GM04504 (cell line): Measurements from ENCODE around the gene THBS1.

Source experiments
- DNase-seq: peaks from one replicate; pipeline ENCODE4 v3.0.0-alpha.2; 2012; ENCODE audit warnings: low read depth

The THBS1 gene

DNA sequence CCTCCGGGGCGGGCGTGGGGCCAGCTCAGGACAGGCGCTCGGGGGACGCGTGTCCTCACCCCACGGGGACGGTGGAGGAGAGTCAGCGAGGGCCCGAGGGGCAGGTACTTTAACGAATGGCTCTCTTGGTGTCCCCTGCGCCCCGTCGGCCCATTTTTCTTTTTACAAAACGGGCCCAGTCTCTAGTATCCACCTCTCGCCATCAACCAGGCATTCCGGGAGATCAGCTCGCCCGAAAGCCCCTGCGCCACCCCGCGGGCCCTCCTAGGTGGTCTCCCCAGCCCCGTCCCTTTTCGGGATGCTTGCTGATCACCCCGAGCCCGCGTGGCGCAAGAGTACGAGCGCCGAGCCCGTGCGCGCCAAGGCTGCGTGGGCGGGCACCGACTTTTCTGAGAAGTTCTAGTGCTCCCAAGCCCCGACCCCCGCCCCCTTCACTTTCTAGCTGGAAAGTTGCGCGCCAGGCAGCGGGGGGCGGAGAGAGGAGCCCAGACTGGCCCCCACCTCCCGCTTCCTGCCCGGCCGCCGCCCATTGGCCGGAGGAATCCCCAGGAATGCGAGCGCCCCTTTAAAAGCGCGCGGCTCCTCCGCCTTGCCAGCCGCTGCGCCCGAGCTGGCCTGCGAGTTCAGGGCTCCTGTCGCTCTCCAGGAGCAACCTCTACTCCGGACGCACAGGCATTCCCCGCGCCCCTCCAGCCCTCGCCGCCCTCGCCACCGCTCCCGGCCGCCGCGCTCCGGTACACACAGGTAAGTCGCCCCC, at the start of gene THBS1:
Gene THBS1 (plus strand): TSS at position 595 of the 757 bp plus-strand sequence. CDS start 779 bp downstream, outside the sequence.
- DNase-seq: peak; percentile 95

- DNase-seq: no peak
Measured at GRCh38 chr15:39534996-39535395, 45.9 kb upstream of the THBS1 start.

DNA sequence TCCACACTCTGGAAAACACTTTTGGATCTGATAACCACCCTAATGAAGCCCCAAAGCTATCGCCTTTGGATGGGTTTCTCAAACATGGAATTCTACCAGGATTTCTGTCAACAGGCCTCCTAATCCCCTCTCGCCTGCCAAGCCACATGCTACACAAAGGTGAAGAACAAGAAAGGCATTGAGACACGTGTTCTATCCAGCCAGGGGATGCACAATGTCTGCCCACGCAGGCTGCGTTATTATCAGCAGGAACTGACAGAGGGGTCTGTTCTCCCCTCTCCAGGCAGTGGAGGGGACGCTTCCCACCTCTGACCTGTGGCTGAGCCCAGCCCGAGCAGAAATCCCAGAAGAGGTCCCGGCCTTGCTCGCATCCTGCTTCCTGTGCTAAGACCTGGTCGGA, 45.4 kb upstream of the THBS1 start:
- DNase-seq: no peak

GRCh38 chr15:39538936-39539335, 41.9 kb upstream of the THBS1 start:
- no peak for DNase-seq

DNA sequence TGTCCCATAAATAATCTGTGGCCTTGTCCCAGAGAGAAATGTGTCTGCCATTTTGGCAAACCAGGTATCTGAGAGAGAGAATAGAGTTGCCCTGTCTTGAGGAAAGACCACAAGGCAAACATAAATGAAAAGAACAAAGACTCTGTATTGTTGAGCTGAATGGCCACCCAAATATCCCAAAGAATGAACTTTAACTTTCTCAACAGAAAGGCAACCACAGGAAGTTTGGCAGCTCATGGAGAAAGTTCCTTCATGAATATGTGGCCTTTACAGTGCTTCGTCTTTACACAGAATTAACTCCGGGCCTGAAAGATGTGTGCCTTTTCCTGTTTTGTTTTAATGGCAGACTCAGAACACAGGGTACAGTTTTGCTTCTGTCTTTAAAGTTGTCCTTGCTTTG, 41.4 kb upstream of the THBS1 start:
- DNase-seq: no peak

GRCh38 chr15:39539973-39540558, 40.8 kb upstream of the THBS1 start:
- no peak for DNase-seq

DNA sequence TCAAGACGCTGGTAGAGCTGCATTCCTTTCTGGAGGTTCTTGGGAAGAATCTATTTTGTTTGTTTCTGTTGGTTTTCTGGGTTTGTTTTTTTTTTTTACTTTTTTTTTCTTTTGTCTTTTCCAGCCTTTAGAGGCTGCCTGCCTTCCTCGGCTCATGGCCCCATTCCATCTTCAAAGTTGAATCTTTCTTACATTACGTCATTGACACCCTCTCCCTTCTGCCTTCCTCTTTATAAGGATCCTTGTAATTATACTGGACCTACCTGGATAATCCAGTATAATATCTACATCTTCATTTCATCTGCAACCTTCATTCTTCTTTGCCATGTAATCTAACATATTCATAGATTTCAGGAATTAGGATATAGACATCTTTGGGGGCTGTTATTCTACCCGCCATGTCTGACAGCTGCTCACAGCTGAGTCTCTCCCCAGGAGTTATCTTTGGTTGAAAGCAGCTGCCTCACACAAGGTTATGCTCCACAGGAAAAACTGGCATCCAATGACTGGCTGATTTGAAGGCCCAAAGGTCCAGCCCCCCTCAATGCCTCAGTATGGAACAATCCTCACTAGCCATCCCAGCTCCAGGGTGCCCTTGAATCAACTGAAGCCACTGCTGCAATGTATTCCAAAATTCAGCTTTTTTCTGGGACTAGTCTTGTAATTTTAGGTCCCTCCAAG, 38.4 kb upstream of the THBS1 start:
- no peak for DNase-seq

DNA sequence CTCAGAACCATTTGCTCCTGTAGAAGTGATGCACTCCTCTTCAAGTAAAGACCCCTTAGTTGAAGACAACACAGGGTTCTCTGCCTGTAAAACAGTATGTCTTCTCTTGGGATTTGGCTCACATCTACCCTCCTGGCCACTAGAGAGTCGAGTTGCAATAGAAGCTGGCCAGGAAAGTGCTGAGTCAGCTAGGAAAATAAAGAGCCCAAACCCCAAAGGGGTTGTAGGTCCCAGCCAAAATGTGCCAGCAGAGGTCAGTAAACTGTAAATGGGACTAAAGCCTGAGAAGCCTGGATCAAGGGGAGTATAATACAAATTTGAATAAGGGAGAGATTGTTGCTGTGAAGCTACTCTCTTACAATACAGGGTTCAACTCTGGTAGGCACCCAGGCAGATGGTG, 37.2 kb upstream of the THBS1 start:
- no peak for DNase-seq

DNA sequence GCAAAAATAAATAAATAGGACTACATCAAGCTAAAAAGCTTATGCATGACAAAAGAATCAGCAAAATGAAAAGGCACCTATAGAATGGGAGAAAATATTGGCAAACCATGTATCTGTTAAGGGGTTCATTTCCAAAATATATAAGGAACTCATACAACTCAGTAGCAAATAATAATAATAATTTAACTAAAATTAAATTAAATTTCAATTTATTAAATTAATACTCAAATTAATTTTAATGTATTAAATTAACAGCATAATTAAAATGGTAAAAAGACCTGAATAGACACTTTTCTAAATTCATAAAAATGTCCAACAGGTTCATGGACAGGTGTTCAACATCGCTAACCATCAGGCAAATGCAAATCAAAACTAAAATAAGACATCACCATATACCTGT, 34.0 kb upstream of the THBS1 start:
- DNase-seq: no peak

DNA sequence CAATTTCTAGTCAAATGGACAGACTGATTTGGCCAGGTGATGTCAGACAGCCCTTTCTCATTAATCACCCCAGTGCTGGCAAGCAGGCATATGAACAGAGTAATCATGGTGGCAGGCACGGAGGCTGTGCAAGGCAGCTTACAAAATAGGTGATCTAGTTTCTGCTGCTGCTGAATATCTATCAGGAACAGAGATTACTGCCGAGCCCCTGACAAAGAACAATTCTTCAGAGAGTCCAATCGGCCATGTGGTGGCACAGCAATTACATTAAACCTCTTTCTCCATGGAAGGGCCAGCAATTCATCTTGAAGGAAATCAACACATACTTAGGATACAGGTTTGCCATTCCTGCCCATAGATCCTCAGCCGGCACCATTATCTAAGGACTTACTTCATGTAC, 32.3 kb upstream of the THBS1 start:
- DNase-seq: no peak

- no peak for DNase-seq
Measured at GRCh38 chr15:39549912-39550311, 31.0 kb upstream of the THBS1 start.

GRCh38 chr15:39551476-39551875, 29.4 kb upstream of the THBS1 start:
- no peak for DNase-seq

DNA sequence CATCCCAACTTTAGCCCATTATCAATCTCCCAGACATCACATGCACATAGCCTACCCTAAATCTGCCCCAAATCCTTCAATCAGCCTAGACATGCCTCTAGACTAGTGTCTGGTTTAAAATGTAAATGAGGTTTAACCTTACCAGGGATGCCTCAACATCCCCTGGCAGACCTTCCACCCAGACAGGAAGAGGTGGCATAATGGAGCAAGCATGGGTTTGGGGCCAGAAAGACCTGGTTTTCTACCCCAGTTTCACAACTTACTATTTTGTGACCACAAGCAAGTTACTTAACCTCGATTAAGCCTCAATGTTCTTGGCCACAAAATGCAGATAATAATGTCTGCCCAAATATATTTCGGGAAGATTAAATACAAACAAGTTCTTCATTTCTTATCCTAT, 28.3 kb upstream of the THBS1 start:
- DNase-seq: no peak

DNA sequence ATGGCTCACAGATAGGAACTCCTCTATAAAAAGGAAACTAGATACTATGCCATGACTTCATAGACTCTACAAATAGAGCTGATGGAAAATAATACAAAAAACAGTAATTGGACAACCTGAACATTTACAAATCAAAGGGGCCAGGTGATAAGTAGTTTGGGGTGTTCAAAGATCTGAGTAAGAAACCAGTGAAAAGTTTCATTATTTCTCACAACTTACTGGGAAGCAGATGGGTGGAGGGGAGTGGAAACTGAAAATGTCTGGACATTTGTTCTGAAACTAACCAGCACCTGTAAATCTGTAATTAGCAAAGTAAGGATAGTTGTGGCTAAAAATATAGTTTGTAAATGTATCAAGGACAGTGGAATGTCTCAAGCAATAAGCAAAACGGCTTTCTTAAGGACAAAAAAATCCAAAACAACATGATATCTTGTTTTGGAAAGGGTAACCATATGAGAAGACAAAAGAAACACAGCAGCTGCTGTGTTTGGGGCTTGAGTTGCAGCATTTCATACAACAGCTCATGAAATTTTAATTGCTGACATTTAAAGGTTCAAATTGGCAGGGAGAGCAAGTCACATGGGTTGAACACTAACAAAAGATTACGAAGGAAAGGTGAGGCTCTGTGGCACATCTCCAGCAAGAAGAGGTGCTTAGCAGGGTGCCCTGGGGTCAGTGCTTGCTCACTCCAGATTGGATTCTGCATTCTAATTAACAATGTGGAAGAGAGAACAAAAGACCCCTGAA, 26.8 kb upstream of the THBS1 start:
- DNase-seq: no peak

- DNase-seq: no peak
Measured at GRCh38 chr15:39554746-39555387, 26.0 kb upstream of the THBS1 start.

DNA sequence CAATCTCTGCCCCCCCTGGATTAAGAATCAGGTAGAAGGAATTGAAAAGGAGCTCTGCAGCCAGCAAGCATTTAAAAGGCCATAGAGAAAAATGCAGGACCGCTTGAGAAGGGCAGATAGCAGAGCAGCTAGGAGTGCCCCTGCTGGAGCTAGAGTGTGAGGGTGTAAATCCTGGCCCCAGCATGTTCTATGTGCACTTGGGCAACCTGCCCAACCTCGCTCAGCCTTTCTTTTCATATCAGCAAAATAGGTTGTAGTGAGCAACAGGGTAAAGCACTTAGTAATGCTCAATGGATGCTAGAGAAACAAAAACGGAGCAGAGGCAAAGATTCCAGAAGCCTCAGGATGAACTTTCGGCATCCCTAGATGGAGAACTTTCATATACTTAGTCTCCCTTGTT, 25.0 kb upstream of the THBS1 start:
- DNase-seq: no peak

GRCh38 chr15:39556461-39556860, 24.4 kb upstream of the THBS1 start:
- DNase-seq: no peak

- DNase-seq: no peak
Measured at GRCh38 chr15:39558421-39558820, 22.5 kb upstream of the THBS1 start.

DNA sequence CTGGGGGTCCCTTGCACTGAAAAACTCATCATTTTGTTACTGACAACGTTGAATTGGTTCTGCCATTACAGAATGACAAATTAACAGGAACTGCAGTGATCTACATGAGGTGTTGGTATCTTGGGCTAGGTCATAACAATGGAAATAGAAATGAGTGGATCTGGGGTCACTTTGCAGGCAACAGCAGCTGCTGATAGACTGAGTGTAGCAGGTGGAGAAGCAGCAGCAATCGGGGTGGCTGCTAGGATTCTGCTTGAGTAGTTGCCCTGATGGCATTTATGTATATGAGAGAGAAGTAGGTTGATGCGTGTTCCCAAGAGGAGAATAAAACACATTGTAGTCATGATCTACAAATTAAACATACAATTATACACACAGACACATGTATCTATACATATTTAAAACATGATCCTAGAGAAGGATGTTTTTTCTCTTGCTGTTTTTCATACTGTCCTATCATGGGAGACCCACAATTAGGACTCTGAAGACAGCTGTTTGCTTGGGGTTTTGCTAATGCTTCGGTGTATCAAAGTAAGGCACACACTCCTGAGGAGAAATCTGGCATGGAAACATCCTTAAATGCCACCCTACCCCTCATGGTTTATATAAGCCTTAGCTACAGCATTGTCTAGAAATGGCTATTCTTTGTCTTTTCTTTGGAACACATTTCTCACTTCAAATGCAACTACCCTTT, 15.8 kb upstream of the THBS1 start:
- no peak for DNase-seq

- no peak for DNase-seq
Measured at GRCh38 chr15:39565851-39566250, 15.0 kb upstream of the THBS1 start.

GRCh38 chr15:39573287-39573686, 7.6 kb upstream of the THBS1 start:
- no peak for DNase-seq

DNA sequence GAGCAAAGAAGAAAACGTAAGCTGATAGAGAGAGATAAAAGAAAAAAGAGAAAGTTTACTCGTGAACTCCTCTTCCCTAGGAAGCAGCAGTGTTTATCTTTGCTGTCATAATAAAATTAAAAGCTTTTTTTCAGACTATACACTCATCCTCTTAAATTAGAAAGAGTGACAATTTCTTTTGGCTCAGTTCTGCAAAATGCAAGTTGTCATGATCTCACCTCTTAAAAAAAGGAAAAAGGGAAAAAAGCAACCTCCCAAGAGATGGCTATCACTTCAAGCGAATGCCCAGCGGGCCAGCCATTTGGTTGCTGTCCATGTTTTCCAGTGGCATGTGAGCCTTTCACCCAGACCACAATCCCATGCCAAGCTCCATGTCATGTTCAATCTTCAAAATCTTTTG, 7.0 kb upstream of the THBS1 start:
- DNase-seq: peak; percentile 45
